ENCODE data around the gene MTHFD1L.

DNA sequence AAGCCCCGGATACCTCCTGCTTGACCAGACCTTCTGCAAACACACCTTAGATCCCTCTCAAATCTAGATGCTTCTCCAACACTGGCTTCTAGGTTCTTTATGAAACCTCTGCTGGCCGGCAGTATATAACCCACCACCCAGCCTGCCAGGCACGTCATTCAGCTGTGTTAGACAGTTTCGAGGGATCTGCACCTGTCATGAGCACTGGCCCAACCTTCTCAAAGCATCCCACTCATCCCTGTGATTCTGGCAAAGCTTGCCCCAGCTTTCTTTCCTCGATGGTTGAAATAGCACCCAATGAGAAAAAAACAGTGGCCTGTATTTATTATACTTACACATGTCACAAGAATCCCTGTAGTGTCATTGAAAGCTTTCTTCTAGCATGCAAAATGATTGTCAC lies 157.8 kb downstream of the MTHFD1L start:
- TF ChIP-seq TAF1 (IDR thresholded peaks at IDR 0.05; ENCODE audit: borderline replicate concordance, insufficient read depth, low read length) = no peak
- TF ChIP-seq, protein P1, sequence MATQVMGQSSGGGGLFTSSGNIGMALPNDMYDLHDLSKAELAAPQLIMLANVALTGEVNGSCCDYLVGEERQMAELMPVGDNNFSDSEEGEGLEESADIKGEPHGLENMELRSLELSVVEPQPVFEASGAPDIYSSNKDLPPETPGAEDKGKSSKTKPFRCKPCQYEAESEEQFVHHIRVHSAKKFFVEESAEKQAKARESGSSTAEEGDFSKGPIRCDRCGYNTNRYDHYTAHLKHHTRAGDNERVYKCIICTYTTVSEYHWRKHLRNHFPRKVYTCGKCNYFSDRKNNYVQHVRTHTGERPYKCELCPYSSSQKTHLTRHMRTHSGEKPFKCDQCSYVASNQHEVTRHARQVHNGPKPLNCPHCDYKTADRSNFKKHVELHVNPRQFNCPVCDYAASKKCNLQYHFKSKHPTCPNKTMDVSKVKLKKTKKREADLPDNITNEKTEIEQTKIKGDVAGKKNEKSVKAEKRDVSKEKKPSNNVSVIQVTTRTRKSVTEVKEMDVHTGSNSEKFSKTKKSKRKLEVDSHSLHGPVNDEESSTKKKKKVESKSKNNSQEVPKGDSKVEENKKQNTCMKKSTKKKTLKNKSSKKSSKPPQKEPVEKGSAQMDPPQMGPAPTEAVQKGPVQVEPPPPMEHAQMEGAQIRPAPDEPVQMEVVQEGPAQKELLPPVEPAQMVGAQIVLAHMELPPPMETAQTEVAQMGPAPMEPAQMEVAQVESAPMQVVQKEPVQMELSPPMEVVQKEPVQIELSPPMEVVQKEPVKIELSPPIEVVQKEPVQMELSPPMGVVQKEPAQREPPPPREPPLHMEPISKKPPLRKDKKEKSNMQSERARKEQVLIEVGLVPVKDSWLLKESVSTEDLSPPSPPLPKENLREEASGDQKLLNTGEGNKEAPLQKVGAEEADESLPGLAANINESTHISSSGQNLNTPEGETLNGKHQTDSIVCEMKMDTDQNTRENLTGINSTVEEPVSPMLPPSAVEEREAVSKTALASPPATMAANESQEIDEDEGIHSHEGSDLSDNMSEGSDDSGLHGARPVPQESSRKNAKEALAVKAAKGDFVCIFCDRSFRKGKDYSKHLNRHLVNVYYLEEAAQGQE (IDR thresholded peaks at IDR 0.05; ENCODE audit: insufficient read depth in 1 of 2, low read depth in 2 of 2, low read length in 2 of 2) = no peak
